ENCODE results near the gene GNG8. TPM values are rescaled to one million over a fixed set of nuclear protein-coding genes. Genes with fewer than 3 reads are reported as not detected.

GNG8 gene
- total and polyA plus RNA-seq, 9 of the 15 experiments (the other 6 are each of a cell fraction or from before 2014, with no cell fraction given) = 1.3 TPM; not detected in 8

DNA sequence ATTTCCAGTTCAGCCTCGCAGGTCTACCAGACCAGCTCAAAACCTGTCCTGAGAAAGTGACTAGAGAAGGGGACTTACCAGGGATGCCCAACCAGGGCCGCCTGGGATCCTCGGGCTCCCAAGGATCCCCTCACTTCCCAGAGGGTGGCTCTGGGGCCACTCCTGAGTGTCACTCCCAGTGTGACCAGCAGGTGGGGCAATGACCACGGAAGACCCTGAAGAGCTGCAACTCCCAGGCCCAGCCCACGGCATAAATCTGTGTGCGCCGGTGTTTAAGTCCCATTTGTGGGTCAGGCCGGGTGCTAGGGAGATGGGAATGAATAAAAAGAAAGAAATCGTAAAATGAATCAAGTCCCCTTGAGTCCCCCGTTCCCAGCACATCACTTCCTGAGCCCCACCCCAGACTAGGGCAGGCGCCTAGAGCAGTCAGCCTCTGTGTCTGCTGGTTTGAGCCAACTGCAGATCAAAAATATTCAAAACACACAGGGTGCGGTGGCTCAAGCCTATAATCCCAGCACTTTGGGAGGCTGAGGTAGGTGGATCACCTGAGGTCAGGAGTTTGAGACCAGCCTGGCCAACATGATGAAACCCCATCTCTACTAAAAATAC, 21.8 kb downstream of the GNG8 start:
- WGBS (ENCODE audit: insufficient coverage, low coverage, missing lambda C conversion rate) = 9% methylated on average over 12 of the region's 12 CpGs
- Histone ChIP-seq H3K27ac (ENCODE audit: extremely low read depth, low read depth, low read length) (no peak overlapping the region), H3K9me1 (ENCODE audit: control insufficient read depth, insufficient read depth, low read length) (no peaks in the 10 kb centered on the region), H3K9ac (ENCODE audit: insufficient read depth in 1 of 2, low read depth in 2 of 2, low read length in 2 of 2) (no peak overlapping the region), H3K27me3 (ENCODE audit: control insufficient read depth in 2 of 2, insufficient read depth in 2 of 2, low read length in 2 of 2) (no peaks in the 10 kb centered on the region), H3K4me3 (no peak overlapping the region), H3K4me1 (replicated peaks in 1 of 2; ENCODE audit: control insufficient read depth in 2 of 2, insufficient read depth in 2 of 2, low read length in 2 of 2) (peaks cover 17 to 18% of the 10 kb centered on the region in 2 experiments), H3K4me2 (ENCODE audit: insufficient read depth, low read length) (no peak overlapping the region), H2AFZ (ENCODE audit: low read depth, low read length) (no peak overlapping the region), H3K36me3 (ENCODE audit: control insufficient read depth, insufficient read depth, low read length) (peaks cover 14% of the 10 kb centered on the region; the same call in 2 of the 3 replicates), H4K20me1 (replicated peaks; ENCODE audit: control insufficient read depth, insufficient read depth, low read length) (0 out of 2 replicates have a peak, but pooled peaks cover 5% of the 10 kb centered on the region), H3K79me2 (ENCODE audit: control insufficient read depth, insufficient read depth, low read length) (no peaks in the 10 kb centered on the region), H3K9me3 (replicated peaks; ENCODE audit: control insufficient read depth, insufficient read depth, low read depth, low read length) (no peaks in the 10 kb centered on the region)
- POLR2A ChIA-PET = interaction anchor here (0.6 to 1.0 kb wide), 2 partner anchors 8 to 48 kb away, joined by 3 to 7 read pairs; no protein-coding TSS in a partner anchor
- intact Hi-C loops (cut with micrococcal nuclease) = loop anchor here (1.0 kb wide), 1 partner anchor 48 kb away; no protein-coding TSS in a partner anchor
- in situ Hi-C loops (cut with MboI) = loop anchor here (5.0 kb wide), 1 partner anchor 48 kb away; the partner anchor contains the start of gene DACT3
- DNase-seq (ENCODE audit: extremely low read depth in 1 of 4, low spot score in 3 of 4) (peak; percentile 86 to 88 (median 86)), ATAC-seq (peak; percentile 90), FAIRE-seq (peak; percentile 84)
- CTCF ChIA-PET (ENCODE audit: low intra/inter-chr PET ratio) = interaction anchor here (0.6 to 1.6 kb wide), 4 partner anchors 48 to 219 kb away, joined by 3 to 26 read pairs (median 4); partner anchors contain the start of gene DACT3
- no TSS peak for BruUV-seq (replicated peaks)
- TF ChIP-seq MCM7 (IDR thresholded peaks at IDR 0.05) = no peak
- TF ChIP-seq ATF1 (CRISPR knock-in tag; IDR thresholded peaks at IDR 0.05) = no peak
- TF ChIP-seq ATF1 (tag; IDR thresholded peaks at IDR 0.05) = no peak
- TF ChIP-seq ZNF668 (CRISPR knock-in tag; IDR thresholded peaks at IDR 0.05) = no peak
- no peak for TF ChIP-seq GABPB1 (CRISPR knock-in tag; IDR thresholded peaks at IDR 0.05)
- TF ChIP-seq BHLHE40 (IDR thresholded peaks at IDR 0.05; ENCODE audit: low read length) = 0 out of 2 replicates have a peak, but pooled peaks have one; percentile 13
- no peak for TF ChIP-seq ZNF644 (tag; IDR thresholded peaks at IDR 0.05; ENCODE audit: low read depth)
- TF ChIP-seq, protein P1, sequence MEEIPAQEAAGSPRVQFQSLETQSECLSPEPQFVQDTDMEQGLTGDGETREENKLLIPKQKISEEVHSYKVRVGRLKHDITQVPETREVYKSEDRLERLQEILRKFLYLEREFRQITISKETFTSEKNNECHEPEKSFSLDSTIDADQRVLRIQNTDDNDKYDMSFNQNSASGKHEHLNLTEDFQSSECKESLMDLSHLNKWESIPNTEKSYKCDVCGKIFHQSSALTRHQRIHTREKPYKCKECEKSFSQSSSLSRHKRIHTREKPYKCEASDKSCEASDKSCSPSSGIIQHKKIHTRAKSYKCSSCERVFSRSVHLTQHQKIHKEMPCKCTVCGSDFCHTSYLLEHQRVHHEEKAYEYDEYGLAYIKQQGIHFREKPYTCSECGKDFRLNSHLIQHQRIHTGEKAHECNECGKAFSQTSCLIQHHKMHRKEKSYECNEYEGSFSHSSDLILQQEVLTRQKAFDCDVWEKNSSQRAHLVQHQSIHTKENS (CRISPR knock-in tag; IDR thresholded peaks at IDR 0.05) = no peak
- TF ChIP-seq ZNF586 (CRISPR knock-in tag; conservative IDR thresholded peaks at IDR 0.05) = no peak
- TF ChIP-seq, protein P2, sequence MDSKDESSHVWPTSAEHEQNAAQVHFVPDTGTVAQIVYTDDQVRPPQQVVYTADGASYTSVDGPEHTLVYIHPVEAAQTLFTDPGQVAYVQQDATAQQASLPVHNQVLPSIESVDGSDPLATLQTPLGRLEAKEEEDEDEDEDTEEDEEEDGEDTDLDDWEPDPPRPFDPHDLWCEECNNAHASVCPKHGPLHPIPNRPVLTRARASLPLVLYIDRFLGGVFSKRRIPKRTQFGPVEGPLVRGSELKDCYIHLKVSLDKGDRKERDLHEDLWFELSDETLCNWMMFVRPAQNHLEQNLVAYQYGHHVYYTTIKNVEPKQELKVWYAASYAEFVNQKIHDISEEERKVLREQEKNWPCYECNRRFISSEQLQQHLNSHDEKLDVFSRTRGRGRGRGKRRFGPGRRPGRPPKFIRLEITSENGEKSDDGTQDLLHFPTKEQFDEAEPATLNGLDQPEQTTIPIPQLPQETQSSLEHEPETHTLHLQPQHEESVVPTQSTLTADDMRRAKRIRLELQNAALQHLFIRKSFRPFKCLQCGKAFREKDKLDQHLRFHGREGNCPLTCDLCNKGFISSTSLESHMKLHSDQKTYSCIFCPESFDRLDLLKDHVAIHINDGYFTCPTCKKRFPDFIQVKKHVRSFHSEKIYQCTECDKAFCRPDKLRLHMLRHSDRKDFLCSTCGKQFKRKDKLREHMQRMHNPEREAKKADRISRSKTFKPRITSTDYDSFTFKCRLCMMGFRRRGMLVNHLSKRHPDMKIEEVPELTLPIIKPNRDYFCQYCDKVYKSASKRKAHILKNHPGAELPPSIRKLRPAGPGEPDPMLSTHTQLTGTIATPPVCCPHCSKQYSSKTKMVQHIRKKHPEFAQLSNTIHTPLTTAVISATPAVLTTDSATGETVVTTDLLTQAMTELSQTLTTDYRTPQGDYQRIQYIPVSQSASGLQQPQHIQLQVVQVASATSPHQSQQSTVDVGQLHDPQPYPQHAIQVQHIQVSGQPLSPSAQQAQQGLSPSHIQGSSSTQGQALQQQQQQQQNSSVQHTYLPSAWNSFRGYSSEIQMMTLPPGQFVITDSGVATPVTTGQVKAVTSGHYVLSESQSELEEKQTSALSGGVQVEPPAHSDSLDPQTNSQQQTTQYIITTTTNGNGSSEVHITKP (IDR thresholded peaks at IDR 0.05; ENCODE audit: partially characterized antibody) = no peak
- no peak for TF ChIP-seq PHF20 (IDR thresholded peaks at IDR 0.05; ENCODE audit: partially characterized antibody)
- TF ChIP-seq HCFC1 (IDR thresholded peaks at IDR 0.05; ENCODE audit: low read depth, low read length) = no peak
- TF ChIP-seq, protein P3, sequence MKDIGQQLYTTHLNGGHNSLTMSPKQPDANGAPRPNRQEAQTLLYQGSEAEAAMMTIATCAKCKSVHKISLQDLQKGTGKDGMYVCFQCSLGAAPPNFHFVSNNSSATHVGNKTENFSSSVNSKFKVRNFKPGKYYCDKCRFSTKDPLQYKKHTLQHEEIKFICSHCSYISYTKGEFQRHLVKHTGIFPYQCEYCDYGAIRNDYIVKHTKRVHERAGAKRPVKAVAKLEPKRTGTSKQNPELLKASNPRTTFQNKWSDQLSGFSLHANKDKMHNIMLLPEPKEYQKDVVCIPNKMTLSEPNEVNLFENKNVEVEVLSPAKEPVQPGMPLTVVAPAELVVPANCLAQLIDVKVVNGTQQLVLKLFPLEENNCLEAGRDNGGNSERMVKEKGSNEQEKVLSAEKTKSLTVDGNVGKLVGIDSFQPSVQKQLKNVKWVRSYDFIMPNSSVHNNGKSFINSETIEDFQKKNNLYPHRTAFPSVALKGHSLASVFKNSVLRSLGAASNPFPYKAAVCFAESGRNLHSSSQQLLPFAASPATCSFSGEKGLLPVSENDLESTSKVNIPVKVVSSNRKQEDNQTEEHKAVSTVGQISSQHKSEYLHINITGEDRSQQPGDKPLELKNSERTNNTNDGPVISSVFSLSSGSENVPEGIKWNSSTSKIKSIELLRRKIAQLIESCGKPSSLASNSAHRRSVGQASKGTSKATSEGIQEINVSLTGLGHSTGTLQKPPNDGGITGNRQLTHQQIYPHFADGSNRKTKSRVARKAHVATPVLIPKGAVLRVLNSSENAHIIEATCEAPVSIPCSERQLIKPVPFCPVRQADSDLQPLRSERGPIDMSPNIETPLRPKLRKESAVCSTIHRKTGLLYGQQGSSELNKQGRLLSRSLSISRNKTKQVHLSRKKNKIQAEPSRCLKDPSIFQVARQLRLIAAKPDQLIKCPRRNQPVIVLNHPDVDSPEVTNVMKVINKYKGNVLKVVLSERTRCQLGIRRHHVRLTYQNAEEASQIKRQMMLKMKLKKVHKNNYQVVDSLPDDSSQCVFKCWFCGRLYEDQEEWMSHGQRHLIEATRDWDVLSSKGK (CRISPR knock-in tag; IDR thresholded peaks at IDR 0.05) = no peak

All from K562 (cell line).